Kasumi-1 (cell line): Measurements from ENCODE around the gene FAM20C.

ENCODE experiments used
- DNase-seq, 2 experiments: peaks; one replicate each; lab custom pipeline; 2025; lab: John Stamatoyannopoulos, UW

Gene FAM20C

GRCh38 chr7:159370-160270 is 32.8 kb upstream of the FAM20C start:
- DNase-seq = no peak

GRCh38 chr7:160958-161725 is 31.2 kb upstream of the FAM20C start:
- DNase-seq = no peak

GRCh38 chr7:162632-163297 is 29.6 kb upstream of the FAM20C start:
- DNase-seq = no peak

GRCh38 chr7:163298-163695 is 29.1 kb upstream of the FAM20C start:
- DNase-seq = no peak

- DNase-seq = no peak
Observed at GRCh38 chr7:163971-164881, 28.1 kb upstream of the FAM20C start.

GRCh38 chr7:164882-165660 is 27.3 kb upstream of the FAM20C start:
- DNase-seq = no peak

- peak in 1 of 2 experiments; percentile 0 for DNase-seq
Observed at GRCh38 chr7:165661-166337, 26.6 kb upstream of the FAM20C start.

- peak; percentile 0 to 15 for DNase-seq
Observed at GRCh38 chr7:166338-167060, 25.9 kb upstream of the FAM20C start.

GRCh38 chr7:167090-167855 is 25.1 kb upstream of the FAM20C start:
- DNase-seq = peak; percentile 39 to 56

GRCh38 chr7:167976-168791 is 24.2 kb upstream of the FAM20C start:
- DNase-seq = no peak

- no peak for DNase-seq
Observed at GRCh38 chr7:169276-170172, 22.8 kb upstream of the FAM20C start.

- no peak for DNase-seq
Observed at GRCh38 chr7:170551-171363, 21.6 kb upstream of the FAM20C start.

GRCh38 chr7:171364-171904 is 20.9 kb upstream of the FAM20C start:
- no peak for DNase-seq

GRCh38 chr7:171912-172515 is 20.4 kb upstream of the FAM20C start:
- DNase-seq = no peak
